Activated T-cell treated with anti-CD3 and anti-CD28 coated beads for 24 hours (primary cell): ENCODE results near the gene NUP214.

ENCODE experiments used
- DNase-seq: peaks from one replicate; pipeline ENCODE4 v3.0.0-alpha.2; 2020; ENCODE audit warnings: low read depth

The NUP214 gene

DNA sequence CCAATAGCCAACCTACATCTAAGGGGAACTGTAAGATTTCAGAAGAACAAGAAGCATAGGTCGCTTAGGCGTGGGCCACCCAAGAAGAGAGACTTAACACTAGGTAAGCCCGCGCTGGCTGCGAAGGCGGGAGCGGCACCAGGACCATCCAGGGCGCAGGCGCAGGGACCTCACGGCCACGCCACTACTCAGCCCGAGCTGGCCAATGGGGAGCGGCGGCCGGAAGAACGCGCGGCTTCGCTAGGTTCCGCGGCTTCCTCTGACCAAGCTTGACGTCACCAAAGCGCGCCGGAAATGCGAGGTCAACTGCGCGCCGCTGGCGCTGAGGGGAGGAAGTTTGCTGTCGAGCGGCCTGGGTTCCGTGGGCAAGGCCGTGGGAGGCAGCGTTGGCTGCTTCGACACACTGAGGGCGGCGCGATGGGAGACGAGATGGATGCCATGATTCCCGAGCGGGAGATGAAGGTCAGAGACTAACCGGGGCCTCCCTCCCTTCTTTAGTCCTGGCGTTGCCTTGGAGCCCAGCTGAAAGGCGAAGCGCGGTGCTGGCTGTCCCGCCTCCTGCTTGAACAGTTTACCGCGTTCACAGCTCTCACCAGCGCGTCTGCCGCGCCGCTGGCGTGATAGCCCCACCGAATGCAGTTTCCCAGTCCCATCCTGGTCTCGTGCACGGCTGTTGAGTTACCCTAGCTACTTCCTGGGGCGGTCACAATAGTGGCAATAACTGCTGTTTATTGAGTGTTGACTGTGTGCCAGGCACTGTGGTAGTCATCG, at the start of gene NUP214:
NUP214 (plus strand) TSS at position 299 of the 771 bp plus-strand sequence; CDS start at position 418, 119 bp downstream.
- DNase-seq, result peak; percentile 100

DNA sequence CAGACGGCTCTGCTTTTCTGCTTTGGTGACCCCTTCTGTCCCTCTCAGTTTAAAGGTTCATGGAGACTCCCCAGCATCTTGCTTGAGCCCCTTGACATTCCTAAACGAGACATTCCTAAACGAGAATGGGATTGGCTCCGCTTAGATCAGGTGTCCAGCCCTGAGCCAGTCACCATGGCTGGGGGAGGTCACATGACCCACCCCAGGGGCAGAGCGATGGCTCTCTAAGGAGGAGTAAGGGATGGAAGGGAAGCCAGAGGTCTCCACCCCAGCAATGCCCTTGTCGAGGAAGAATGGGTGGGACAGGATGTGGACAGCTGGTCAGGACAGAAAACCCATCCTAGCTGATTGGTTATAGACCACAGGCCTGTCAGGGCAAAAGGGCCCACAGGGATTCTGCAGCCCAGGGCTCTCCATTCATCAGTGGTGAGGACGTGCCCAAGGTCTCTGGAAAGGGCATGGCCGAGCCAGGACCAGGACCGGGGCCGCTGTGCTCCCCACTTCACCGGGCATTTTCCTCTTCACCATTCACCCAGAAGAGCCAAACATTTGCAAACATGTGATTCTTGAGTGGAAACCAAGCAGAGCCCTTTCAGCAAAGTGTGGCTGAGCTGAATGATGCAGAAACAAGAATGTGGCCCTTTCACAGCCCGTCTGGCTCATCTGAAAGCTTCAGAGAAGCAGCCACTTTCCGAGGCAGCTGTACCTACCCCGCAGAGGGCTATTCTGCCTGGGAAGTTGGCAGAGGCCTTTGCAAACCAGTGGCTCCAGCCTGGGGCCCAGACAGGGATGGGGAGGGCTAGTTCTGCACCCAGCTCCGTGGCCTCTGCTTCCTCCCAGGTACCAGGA, 48.8 kb upstream of the NUP214 start:
- DNase-seq, result no peak

DNA sequence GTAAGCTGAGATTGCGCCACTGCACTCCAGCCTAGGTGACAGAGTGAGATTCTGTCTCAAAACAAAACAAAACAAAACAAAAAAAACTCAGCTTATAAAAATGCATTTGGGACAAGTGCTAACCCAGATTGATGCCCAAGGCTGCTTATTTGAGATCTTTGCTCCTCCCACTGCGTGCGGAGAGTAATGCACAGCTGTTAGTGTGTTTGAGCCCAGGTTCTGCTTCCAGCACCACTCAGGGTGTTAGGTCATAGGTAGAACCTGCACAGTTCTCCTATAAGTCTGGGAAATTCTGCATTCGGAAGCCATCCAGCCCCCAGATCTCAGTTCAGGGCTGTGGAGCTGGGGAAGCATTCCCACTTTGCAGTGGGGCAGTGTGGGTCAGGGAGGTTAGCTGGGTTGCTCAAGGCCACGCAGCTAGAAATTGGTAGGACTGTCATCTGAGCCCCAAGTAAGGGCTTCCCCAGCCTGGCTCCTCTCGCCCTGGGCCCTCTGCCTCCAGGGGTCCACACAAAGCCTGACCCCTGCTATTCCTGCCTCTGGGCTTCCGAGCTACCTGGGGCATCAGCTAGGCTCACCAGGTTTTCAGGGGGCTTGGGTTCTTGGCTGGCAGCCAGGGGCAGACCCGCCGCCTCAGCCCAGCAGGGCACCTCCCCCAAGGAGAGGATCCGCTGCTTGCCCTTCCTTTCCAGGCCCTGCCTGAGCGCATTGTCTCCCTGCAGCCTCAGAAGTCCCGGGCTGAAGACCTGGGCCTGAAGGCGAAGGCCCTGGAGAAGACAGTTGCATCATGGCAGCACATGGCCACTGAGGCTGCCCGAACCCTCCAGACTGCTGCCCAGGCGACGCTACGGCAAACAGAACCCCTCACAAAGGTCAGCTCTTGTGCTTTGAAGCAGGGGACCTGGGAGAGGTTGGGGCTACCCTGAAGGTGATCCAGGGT, 46.7 kb upstream of the NUP214 start:
- DNase-seq, result no peak

DNA sequence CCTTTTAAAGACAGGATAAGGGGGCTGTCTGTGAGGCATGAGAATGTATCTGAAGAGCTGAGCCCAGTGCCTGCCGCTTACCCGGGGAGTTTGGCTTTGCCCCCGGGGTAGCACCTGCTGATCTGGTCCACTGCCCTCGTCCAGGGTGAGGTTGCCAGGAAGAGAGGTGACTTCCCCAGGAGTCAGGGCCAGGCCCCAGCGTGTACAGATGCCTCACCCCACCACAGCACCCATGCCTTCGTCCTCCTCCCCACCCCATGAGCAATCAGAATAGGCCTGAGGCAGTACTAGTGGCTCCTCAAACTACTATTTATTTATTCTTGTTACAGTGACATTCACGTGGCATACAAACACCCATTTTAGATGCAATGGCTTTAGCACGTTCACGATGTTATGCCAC, 44.8 kb upstream of the NUP214 start:
- DNase-seq, result no peak

DNA sequence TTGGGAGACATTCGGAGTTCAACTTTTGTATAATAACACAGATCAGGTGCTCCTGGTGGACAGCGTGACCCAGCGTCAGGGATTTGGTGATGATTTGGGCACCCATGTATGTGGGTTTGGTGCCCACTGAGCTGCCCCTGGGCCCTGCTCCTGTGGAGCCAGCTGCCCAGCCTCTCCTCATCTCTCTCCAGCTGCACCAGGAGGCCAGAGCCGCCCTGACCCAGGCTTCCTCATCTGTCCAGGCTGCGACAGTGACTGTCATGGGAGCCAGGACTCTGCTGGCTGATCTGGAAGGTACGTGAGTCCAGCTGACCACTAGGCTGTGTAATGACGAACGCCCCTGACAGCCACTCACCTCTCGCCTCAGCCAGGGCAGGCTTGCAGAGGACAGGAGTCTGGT, 43.5 kb upstream of the NUP214 start:
- DNase-seq, result no peak

DNA sequence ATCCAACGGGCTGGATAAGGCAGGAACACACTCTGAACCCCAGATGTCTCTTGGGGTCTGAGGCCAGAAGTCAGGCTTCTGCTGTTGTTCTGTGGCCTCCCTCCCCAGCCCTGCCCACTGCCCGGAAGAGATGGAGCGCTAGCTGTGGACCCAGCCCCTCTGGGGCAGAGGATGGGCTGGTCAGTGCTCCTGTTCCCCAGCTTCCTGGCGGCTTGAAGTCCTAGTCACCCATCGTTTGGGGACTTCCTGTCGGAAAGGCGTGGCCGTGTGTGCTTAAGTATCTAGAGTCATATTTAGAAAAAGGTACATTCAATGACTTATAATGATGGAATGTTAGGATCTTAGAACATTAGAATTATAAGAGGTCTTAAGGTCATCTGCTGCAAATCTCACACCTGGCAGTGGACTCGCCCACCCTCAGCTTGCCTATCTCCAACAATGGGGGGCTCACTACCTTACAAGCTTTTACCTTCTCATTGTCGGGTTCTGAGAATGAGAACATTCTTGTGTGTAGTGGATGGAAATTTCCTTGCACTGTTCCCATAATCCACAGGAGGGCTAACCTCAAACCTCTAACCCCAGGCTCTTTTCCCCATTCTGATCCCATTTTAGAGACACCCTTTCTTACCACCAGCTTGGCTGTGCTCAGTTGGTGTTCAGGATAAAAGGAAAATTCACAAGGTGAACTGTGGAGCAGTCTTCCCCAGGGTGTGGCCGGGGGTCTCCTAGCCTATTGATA, 42.4 kb upstream of the NUP214 start:
- no peak for DNase-seq

DNA sequence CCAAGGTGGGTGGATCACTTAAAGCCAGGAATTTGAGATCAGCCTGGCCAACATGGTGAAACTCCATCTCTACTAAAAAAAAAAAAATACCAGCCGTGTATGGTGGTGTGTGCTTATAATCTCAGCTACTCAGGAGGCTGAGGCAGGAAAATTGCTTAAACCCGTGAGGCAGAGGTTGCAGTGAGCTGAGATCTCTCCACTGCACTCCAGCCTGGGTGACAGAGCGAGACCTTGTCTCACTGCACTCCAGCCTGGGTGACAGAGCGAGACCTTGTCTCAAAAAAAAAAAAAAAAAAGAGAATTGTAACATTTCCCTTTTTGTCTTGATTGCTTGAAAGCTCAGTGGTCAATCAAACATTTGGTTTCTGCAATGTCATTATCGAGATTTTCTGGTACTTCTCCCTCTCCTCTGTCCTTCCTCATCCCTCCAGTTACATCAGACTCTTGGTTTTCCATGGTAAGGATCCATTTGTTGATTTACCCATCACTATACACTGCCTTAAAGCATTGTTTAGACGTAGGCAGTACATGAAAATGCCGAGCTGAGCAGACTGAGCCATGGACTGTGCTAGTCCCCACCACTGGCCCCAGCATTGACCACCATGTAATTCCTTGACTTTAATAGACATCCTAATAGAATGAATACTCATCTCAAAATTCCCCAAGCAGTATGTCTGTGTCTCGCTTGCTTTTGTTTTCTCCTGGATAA, 40.6 kb upstream of the NUP214 start:
- DNase-seq, result no peak

DNA sequence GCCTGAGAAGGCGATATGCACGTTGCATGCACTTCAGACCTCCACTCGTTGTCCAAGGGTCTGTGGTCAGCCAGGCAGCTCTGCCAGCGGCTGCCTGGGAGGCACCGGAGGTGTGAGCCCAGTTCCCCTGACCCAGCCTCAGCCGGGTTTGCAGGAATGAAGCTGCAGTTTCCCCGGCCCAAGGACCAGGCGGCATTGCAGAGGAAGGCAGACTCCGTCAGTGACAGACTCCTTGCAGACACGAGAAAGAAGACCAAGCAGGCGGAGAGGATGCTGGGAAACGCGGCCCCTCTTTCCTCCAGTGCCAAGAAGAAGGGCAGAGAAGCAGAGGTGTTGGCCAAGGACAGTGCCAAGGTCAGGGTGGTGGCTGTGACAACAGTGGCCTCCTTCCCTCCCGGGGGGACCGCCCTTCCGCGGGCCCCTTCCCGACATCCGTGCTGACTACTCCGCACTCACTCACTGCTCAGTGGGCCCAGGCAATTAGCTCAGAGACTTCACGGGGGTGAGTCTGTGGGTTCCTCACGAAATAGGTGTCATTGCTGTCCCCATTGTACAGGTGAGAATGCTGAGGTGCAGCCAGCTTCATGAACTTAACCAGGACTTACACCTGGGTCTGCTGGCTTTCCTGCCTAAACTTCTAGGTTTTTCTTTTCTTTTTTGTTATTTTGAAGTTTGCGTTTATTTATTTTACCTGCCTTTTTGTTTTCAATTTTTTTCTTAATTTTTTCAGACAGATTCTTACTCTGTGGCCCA, 39.8 kb upstream of the NUP214 start:
- DNase-seq, result no peak

DNA sequence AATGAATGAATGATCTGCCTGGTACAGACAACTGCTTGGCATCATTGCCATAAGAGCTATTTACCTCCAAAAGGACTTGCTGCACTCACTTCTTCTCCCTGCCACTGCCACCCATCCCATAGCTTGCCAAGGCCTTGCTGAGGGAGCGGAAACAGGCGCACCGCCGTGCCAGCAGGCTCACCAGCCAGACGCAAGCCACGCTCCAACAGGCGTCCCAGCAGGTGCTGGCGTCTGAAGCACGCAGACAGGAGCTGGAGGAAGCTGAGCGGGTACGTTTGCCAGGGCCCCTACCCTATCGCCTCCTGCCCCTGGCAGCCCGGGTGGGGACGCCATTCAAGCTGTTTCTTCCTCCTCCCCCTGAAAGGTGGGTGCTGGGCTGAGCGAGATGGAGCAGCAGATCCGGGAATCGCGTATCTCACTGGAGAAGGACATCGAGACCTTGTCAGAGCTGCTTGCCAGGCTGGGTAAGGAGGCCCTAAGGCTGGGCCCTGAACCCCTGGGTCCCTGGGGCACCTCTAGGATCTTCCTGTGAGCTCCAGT, 38.0 kb upstream of the NUP214 start:
- DNase-seq, result no peak

DNA sequence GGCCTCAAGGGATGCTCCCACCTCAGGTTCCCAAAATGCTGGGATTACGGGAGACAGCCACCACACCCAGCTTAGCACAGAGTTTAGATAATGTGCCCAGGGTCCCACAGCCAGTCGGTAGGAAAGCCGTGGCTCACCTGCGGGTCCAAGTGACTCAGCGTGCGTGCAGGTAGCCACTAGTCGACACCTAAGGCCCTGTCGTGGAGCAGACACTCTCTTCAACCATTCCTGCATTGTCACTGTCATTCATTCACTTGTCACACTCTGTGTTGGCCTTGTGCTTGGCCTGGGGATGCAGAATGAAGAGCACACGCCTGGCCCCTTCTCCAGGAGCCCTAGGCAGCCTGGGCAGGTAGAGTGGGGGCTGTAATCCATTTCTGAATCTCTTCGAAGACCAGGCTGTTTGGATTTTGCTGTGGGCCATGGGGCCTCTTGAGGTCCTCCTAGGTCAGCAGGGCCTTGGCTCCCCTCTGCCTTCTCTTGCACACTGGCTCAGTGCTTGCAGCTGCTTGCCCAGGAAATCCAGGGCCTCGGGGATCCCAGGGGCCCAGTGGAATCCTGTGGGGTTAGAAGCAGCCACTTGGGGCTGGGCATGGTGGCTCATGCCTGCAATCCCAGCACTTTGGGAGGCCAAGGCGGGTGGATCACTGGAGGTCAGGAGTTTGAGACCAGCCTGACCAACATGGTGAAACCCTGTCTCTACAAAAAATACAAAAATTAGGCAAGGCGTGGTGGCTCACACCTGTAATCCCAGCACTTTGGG, 35.2 kb upstream of the NUP214 start:
- DNase-seq, result no peak

DNA sequence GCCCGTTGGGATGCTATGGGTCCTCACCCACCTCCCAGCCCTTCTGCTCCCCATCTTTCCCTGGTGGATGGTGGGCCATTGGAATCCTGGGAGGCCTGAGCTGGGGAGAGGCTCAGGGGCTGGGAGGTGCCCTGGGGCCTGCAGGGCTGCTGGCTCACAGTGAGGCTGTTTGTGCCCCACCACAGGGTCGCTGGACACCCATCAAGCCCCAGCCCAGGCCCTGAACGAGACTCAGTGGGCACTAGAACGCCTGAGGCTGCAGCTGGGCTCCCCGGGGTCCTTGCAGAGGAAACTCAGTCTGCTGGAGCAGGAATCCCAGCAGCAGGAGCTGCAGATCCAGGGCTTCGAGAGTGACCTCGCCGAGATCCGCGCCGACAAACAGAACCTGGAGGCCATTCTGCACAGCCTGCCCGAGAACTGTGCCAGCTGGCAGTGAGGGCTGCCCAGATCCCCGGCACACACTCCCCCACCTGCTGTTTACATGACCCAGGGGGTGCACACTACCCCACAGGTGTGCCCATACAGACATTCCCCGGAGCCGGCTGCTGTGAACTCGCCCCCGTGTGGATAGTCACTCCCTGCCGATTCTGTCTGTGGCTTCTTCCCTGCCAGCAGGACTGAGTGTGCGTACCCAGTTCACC, 33.9 kb upstream of the NUP214 start:
- no peak for DNase-seq

DNA sequence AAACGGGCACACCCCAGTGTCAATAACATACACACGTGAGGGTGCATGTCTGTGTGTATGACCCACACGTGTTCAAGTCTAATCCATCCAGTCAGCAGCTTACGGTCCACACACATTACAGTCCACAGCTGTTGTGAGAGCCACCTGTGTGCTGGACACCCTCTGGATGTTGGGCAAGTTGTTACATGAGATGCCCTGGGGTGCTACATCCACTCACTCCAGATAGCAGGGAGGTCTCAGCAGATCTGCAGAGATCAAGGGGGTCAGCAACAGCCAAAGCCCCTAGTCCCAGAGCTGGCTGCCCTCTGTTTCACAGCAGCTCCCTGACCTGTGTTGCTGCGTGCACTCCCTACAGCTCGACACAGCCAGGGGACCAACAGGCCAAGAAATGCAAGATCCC, 33.4 kb upstream of the NUP214 start:
- no peak for DNase-seq

DNA sequence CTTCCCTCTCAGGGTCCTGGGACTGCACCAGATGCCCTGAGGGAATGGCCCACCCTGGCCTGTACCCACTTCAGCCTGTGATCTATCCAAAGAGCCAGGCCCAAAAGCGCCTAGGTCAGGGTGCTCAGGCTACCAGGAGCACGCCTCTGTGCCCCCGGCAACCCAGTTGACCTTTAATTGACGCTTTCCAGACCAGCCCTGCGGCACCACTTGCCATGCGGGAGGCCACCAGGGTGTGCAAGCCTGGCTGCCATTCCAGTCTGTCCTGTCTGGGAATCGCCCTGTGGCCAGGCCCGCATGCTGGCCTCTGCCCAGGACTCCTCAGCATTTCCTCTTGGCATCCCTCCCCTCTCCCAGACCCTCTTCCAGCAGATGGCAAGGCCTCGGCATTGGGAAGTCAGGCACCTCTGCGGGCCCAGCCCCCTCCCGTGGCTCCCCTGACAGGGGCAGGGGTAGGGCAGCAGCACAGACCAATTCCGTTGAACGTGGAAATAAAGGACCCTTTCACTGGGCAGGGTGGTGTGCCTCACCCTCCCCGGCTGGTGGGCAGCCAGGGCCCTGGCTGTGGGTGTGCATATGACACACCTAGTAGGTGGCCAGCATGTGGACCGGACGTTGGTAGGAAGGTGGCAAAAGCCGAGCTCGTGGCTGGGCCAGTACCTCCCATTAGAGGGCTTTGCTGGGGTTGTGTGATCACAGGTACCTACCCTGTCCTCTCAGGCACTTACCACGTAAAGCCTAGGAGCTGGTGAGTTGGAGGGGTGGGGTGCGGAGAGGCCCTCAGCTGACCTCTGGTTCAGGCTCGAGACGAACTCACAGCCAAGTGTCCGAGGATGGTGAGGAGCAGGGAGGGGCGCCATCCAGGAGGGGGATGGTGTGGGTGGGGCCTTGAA, 32.6 kb upstream of the NUP214 start:
- DNase-seq, result no peak

DNA sequence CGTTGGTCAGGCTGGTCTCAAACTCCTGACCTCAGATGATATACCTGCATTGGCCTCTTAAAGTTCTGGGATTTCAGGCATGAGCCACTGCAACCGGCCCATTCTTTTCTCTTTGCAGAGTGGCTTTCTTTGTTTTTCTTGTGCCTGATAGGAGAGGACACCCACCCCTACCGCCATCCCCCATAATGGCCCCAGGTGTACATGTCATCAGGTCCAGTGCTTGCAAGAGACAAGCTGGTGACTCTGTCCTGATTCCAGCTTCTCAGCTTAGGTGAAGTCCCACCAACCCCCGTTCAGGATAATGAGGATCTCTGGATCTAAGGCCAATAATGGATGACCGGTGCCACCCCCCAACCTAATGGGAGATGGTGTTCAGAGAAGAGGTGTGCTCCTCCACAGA, 31.4 kb upstream of the NUP214 start:
- DNase-seq, result no peak

DNA sequence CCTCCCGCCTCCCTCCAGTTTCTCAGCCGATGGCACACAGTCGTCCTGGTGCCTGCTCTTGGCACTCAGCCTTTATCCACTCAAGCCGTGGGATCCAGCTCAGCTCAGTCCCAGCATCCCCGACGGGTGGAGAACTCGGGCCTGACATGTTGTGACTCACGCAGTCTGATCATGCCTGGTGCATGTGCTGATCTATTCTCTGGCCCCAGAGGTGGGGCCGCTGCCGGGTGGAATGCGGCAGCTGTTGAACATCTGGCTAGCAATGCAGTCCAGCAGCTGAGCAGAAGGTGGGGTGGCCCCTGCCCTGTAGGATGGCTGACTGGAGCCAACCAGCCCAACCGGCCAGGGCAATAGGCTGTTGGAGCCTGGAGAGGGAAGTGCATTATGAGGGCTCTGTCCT, 30.8 kb upstream of the NUP214 start:
- no peak for DNase-seq

DNA sequence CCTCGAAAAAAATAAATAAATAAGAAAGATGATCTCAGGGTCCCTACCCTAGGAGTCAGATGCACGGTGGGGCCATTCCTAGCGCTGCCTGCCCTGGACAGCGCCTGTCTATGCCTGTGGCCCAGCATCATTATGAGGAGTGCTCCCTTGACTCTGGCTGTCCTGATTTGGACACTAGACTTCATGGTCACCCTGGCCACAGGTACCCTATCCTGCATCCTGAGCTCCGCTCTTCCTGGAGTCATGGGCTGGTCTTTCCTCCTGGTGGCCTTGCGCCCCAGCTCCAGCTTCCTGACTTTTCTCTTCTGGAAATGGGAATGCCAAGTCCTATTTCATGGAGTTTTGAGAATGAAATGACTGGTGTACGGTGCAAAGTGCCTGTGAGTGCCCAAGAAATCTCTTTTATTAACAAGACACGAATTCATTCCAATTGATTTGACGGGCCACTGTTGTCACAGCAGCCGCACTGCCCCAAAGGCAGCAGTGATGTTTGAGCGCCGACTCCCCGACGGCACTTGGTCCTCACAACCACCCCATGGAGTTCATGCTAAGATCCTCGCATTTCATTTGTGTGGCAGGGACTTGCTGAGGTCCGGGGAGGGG, 29.6 kb upstream of the NUP214 start:
- DNase-seq, result no peak
